Gastrocnemius medialis (tissue), 4 donors: Measurements from ENCODE around the gene DNAAF5.

Experiments used
- POLR2A ChIP-seq, 2 donors: fragments of 450-650 bp; IDR thresholded peaks; one replicate each; pipeline ENCODE4 v1.6.1; 2017; ENCODE audit warnings: antibody characterized with exemption in 2 of 2, mild to moderate bottlenecking in 2 of 2, moderate library complexity in 2 of 2
- TF ChIP-seq, protein P1 (sequence below), 5 experiments: fragments of 450-650 bp in 3 of 5; fragments of 200-600 bp in 2 of 5; sonication (generic) in 2 of 5; IDR thresholded peaks in 4 of 5; conservative IDR thresholded peaks in 1 of 5; 1 replicate in 4 of 5; 2 replicates in 1 of 5; pipeline ENCODE4 v1.5.1; 2016 to 2019; ENCODE audit warnings: antibody characterized with exemption in 5 of 5, mild to moderate bottlenecking in 3 of 5, moderate library complexity in 3 of 5

DNA sequence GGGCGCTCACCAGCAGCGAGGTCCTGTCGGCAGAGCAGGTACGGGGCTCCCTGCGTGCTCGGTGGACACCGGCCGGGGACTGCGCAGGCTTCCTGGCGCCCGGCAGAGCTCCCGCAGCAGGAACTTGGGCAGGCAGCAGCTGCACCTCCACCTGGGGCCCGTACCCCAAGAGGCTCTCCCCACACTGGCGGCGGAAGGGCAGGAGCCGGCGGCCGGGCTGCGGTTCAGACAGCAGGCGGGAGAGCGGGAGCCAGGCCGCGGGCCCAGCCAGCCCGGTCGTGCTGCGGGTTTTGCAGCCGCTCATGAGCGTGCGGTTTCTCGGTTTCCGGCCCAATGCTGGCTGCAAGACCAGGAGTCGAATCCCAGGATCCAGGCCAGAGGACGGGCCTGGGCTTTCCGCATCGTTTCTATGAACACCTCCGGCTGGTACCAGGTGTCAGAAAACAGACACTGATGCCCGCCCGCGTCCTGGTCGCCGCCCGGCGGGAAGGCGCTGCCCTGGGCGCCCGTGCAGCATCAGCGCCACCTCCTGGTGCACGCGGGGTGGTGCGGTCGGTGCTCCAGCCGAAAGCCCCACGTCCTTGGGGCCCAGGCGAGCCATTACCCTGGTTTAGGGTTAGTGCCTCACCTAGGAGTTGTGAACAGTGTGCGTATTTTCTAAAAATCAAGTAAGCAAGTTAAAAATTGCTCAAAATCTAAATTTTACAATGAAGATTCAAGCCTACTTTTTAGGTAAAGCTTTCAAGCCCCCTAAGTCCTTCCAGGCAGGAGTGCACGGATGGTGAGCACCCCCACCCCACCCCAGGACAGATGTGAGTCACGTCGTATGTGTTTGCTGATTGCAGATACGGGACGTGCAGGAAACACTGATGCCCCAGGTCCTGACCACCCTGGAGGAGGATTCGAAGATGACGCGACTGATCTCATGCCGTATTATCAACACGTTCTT is 47.9 kb downstream of the DNAAF5 start:
- TF ChIP-seq, protein P1, sequence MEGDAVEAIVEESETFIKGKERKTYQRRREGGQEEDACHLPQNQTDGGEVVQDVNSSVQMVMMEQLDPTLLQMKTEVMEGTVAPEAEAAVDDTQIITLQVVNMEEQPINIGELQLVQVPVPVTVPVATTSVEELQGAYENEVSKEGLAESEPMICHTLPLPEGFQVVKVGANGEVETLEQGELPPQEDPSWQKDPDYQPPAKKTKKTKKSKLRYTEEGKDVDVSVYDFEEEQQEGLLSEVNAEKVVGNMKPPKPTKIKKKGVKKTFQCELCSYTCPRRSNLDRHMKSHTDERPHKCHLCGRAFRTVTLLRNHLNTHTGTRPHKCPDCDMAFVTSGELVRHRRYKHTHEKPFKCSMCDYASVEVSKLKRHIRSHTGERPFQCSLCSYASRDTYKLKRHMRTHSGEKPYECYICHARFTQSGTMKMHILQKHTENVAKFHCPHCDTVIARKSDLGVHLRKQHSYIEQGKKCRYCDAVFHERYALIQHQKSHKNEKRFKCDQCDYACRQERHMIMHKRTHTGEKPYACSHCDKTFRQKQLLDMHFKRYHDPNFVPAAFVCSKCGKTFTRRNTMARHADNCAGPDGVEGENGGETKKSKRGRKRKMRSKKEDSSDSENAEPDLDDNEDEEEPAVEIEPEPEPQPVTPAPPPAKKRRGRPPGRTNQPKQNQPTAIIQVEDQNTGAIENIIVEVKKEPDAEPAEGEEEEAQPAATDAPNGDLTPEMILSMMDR (IDR thresholded peaks at IDR 0.05 in 4 of 5, conservative IDR thresholded peaks at IDR 0.05 in 1 of 5): peak; percentile 88 to 94 (median 91)
- TF ChIP-seq POLR2A (IDR thresholded peaks at IDR 0.05): no peak
